ENCODE results near the gene CDC5L. TPM values are rescaled to one million over a fixed set of nuclear protein-coding genes. Genes with fewer than 3 reads are reported as not detected.
"Not testable (repeated sequence)": the region's sequence is repeated elsewhere in the genome, so short reads cannot be mapped to it uniquely, and the experiment has no call there.

Gene CDC5L
- polyA plus RNA-seq, 3 donors from 2014 or later = 8.1 to 16.6 (median 10.6) TPM

DNA sequence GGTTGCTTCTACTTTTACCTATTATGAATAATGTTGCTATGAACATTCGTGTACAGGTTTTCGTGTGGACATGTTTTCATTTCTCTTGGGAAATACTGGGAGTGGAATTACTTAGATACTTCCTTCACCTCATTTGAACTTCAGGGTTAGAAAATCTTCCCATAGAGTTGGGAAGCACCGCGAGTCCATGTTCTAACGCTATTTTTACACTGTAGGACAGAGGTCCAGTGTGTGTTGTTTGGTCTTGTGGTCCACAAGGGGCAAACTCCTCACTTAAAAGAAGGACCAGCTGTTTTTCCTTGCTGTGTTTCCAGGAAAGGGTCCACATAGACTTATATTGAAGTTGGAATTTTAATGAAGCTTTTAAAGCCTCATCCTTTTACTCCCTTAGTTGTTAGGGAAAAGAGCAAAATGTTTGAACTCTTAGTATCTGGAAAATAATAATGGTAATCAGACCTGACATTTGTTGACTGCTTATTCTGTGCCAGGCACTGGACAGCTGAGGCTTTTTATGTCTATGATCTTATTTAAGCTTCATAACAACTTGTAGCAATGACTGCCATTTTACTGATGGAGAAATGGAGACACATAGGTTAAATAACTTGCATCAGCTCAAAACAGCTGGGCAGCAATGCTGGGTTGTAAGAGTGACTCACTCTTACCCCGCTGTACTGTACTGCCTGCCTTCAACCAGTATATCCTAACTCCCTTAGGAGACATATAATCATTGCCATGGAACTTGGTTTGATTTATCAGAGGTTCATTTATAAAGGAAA lies 52.0 kb downstream of the CDC5L start:
- no peak overlapping the region for H3K27ac Mint-ChIP-seq
- peaks cover 8 to 18% (median 16%) of the 10 kb centered on the region in 6 donors for H3K9me3 Mint-ChIP-seq
- peaks cover 0 to 2% (median 0%) of the 10 kb centered on the region in 3 donors for H3K27me3 Mint-ChIP-seq (ENCODE audit: low read depth in 3 of 3)
- H3K36me3 Mint-ChIP-seq = peaks cover 18 to 41% (median 34%) of the 10 kb centered on the region in 3 donors
- peaks cover 16 to 60% of the 10 kb centered on the region in 2 donors for H3K4me1 Mint-ChIP-seq
- no peak for DNase-seq
- no peak overlapping the region for H3K4me3 Mint-ChIP-seq

DNA sequence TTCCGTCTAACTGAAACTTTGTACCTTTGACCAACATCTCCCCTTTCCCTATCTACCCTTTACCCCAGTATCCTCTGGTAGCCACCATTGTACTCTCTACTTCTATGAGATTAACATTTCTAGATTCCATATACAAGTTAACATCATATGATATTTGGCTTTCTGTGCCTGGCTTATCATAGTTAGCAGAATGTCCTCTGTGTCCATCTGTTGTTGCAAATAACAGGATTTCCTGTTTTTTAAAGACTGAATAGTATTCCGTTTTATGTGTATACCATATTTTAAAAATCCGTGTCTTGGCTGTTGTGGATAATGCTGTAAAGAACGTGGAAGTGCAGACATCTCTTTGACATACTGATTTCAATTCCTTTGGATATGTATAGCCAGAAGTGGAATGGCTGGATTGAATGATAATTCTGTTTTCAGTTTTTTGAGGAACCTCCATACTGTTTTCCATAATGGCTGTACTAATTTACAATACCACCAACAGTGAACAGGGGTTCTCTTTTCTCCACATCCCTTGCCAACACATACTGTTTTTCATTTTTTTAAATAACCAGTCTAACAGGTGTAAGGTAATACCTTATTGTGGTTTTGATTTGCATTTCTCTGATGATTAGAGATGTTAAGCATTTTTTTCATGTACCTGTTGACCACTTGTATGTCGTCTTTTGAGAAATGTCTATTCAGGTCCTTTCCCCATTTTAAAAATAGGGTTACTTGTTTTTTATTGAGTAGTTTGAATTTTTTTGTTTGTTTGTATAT lies 53.8 kb downstream of the CDC5L start:
- no peak for DNase-seq
- Mint-ChIP-seq H3K4me3 (no peak overlapping the region), H3K27ac (no peak overlapping the region), H3K36me3 (peaks cover 24 to 51% (median 39%) of the 10 kb centered on the region in 3 donors), H3K27me3 (ENCODE audit: low read depth in 3 of 3) (peaks cover 0 to 2% (median 0%) of the 10 kb centered on the region in 3 donors), H3K4me1 (peaks cover 8 to 44% of the 10 kb centered on the region in 2 donors), H3K9me3 (peaks cover 8 to 18% (median 16%) of the 10 kb centered on the region in 6 donors)

DNA sequence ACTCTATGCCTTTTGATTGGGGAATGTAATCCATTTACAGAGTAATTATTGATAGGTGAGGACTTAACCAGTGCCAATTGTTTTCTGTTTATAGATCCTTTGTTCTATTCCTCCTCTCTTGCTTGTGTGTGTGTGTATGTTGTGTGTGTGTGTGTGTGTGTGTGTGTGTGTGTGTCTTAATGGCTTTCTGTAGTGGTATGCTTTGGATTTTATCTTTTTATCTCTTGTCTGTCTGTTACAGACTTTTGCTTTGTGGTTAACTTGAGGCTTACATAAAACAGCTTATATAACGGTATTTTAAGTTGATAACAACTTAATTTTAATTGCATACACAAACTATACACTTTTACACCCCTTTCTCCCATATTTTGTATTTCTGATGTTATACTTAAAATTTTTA lies 54.7 kb downstream of the CDC5L start:
- no peak overlapping the region for H3K4me3 Mint-ChIP-seq
- peaks cover 8 to 34% of the 10 kb centered on the region in 2 donors for H3K4me1 Mint-ChIP-seq
- no peak for DNase-seq
- H3K27me3 Mint-ChIP-seq (ENCODE audit: low read depth in 3 of 3) = peaks cover 0 to 2% (median 0%) of the 10 kb centered on the region in 3 donors
- peaks cover 28 to 49% (median 39%) of the 10 kb centered on the region in 3 donors for H3K36me3 Mint-ChIP-seq
- peaks cover 8 to 18% (median 16%) of the 10 kb centered on the region in 6 donors for H3K9me3 Mint-ChIP-seq
- no peak overlapping the region for H3K27ac Mint-ChIP-seq

DNA sequence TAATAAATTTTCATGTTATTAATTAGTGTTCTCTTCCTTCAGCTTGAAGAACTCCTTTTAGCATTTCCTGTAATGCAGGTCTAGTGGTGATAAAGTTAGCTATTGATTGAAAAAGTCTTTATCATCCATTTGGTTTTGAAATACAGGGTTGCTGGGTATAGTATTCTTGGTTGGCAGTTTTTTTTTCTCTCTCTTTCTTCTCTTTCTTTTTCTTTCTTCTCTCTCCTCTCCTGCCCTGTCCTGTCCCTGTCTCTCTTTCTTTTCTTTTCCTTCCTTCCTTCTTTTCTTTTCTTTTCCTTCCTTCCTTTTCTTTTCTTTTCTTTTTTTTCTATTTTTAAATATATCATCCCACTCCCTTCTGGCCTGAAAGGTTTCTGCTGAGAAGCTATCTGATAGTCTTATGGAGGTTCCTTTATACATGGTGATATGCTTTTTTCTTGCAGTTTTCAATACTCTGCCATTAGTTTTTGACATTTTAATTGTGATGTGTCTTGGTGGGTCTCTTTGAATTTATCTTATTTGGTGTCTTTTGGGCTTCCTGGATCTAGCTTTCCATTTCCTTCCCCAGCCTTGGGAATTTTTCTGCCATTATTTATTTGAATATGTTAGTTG lies 55.4 kb downstream of the CDC5L start:
- Mint-ChIP-seq H3K27ac (no peak overlapping the region), H3K27me3 (ENCODE audit: low read depth in 3 of 3) (peaks cover 0 to 2% (median 0%) of the 10 kb centered on the region in 3 donors), H3K4me3 (no peak overlapping the region), H3K4me1 (peaks cover 8 to 31% of the 10 kb centered on the region in 2 donors), H3K36me3 (peaks cover 28 to 56% (median 44%) of the 10 kb centered on the region in 3 donors), H3K9me3 (peaks cover 8 to 18% (median 16%) of the 10 kb centered on the region in 6 donors)
- DNase-seq = no peak

DNA sequence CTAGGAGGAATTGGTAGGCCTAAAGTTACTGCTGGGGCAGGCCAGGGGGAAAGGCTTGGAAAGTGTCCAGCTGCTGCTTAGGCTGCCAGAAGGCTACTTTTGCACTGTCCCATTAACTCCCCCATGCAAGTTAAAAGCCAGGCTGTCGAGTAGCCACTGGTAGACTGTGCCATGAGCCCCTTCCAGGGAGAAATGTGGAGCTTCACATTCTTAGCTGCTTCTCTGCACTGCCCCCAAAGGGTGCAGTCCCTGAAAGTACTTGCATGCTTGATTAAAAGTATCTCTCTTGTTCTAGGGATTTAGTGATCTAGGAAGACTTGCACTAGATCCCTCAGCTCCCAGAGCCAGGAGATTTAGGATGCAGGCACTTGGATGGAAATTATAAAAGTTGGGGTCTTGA lies 57.3 kb downstream of the CDC5L start:
- peaks cover 28 to 56% (median 38%) of the 10 kb centered on the region in 3 donors for H3K36me3 Mint-ChIP-seq
- peaks cover 8 to 18% (median 16%) of the 10 kb centered on the region in 6 donors for H3K9me3 Mint-ChIP-seq
- DNase-seq = no peak
- no peaks in the 10 kb centered on the region for H3K27me3 Mint-ChIP-seq (ENCODE audit: low read depth in 3 of 3)
- no peak overlapping the region for H3K27ac Mint-ChIP-seq
- no peak overlapping the region for H3K4me3 Mint-ChIP-seq
- peaks cover 5 to 18% of the 10 kb centered on the region in 2 donors for H3K4me1 Mint-ChIP-seq

DNA sequence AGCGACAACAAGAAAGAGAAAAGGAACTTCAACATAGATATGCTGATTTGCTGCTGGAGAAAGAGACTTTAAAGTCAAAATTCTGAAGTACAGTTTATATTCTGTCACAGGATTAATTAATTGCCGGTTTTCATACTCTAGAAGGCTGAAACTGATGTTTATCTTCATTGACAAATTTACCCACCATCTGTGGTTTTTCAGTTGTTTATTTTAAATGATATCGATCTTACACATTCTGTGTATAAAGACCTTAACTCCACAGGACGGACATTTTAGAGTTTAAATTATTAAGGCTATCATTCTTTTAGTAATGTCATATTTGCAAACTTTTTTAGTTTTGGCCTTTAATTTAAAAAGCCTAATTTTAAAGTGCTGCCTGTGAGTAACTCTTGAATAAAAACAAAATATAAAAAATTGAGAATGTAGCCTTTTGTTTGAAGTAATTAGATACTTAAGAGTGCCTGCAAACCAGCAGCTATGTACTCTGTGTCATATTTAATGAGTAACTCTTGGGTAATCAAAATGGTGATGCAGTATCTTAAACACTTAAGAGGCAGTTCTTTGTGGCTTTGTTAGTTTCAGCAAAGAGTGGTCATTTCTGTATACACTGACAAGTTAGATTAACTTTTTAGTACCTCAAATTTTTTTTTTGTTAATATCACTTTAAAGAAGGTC lies 59.3 kb downstream of the CDC5L start:
- Mint-ChIP-seq H3K4me3 (no peak overlapping the region), H3K27me3 (ENCODE audit: low read depth in 3 of 3) (no peaks in the 10 kb centered on the region), H3K4me1 (peaks cover 5 to 12% of the 10 kb centered on the region in 2 donors), H3K36me3 (peaks cover 29 to 46% (median 31%) of the 10 kb centered on the region in 3 donors), H3K27ac (no peak overlapping the region), H3K9me3 (peaks cover 8 to 18% (median 16%) of the 10 kb centered on the region in 6 donors)
- DNase-seq = no peak

DNA sequence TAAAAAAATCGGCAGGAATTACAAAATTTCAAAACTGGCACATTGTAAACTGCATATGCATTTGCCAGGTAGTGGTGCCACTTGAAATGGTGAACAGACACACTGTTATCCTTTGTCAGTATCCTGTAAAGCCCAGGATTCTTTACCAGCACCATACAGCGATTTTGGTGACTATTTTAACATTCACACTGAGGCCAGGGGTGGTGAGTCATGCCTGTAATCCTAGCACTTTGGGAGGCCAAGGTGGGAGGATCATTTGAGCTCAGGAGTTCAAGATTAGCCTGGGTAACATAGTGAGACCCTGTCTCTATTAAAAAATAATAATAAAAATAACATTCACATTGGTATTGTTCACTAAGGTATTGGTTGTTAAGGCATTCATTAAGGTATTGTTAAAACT lies 61.7 kb downstream of the CDC5L start:
- not testable (repeated sequence) for H3K9me3 Mint-ChIP-seq; H3K27ac Mint-ChIP-seq; H3K27me3 Mint-ChIP-seq (ENCODE audit: low read depth in 3 of 3); DNase-seq; H3K4me3 Mint-ChIP-seq; H3K4me1 Mint-ChIP-seq
- peaks cover 12 to 32% (median 22%) of the 10 kb centered on the region in 3 donors for H3K36me3 Mint-ChIP-seq

DNA sequence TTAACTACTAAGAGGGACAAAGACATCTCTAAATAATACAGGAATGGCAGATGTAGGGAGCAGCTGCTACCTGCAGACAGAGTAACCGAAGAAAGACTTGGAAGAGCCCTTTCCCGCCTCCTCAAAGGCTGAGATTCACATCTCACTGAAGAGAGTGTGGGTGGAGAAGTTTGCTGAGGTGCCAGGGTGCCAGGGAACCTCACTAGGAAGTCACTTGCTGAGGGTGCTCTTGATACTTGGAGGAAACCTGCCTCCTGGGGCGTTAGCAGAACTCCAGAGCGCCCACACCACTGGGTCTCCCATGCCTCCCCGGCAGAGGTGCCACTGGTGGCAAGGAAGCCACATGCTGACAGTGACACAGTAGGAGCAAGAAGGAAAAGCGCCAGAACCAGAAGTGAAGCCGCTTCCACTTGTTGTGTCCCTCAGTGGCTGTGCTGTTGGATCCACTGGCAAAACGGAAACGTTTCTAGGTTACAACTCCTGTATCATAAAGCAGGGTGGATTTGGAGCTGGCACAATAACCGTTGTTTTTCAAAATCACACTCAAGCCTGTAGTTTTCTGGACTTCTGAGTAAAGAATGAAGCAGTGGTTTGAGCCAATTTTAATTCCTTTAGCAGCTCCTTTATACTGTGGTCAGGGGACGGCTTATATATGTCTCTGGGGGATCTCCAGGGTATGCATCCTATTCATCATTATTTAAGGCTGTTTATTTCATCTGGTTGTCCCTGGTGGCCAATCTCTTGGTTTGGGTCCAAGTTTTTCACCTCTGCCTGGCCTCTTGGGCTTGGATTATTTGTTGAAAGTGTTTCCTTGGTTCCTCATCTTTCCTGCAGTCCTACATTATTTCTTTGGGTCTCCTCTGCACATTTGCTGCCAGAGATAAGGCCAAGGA lies 64.5 kb downstream of the CDC5L start:
- Mint-ChIP-seq H3K27ac (no peak overlapping the region), H3K36me3 (peaks cover 5 to 22% (median 11%) of the 10 kb centered on the region in 3 donors), H3K4me1 (no peaks in the 10 kb centered on the region), H3K4me3 (no peak overlapping the region), H3K9me3 (no peaks in the 10 kb centered on the region), H3K27me3 (ENCODE audit: low read depth in 3 of 3) (no peaks in the 10 kb centered on the region)
- DNase-seq = no peak

DNA sequence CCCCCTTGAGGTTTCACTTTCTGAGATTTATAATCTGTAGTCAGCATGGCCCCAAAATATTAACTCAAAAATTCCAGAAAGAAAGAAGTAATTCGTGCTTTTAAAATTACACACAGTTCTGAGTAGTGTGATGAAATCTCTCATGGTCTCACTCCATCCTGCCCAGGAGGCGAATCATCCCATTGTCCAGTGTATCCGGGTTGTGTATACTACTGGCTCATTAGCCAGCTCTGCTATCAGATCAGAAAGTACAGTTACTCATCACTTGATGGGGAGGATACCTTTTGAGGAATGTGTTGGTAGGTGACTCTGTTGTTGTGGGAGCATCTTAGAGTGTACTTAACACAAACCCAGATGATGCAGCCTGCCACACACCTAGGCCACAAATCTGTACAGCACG lies 65.2 kb downstream of the CDC5L start:
- H3K27ac Mint-ChIP-seq = no peak overlapping the region

DNA sequence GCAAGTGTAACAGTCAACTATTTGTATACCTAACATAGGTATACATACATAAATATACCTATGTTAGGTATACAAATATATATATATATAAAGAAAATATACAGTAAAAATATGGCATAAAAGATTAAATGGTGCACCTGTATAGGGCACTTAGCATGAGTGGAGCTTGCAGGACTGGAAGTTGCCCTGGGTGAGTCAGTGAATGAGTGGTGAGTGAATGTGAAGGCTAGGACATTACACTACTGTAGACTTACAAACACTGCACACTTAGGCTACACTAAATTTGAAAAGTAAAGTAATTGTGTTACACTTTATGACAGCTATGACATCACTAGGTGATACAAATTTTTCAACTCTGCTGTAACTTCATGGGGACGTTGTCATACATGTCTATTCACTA lies 65.6 kb downstream of the CDC5L start:
- Mint-ChIP-seq H3K9me3 (no peaks in the 10 kb centered on the region), H3K36me3 (peaks cover 0 to 11% (median 11%) of the 10 kb centered on the region in 3 donors), H3K27me3 (ENCODE audit: low read depth in 3 of 3) (peaks cover 0 to under 1% (median 0%) of the 10 kb centered on the region in 3 donors), H3K4me1 (no peaks in the 10 kb centered on the region), H3K4me3 (no peak overlapping the region), H3K27ac (no peak overlapping the region)
- DNase-seq = no peak

More for the DNA sequence above, 65.2 kb downstream of the CDC5L start:
- no peak overlapping the region for H3K4me3 Mint-ChIP-seq
- DNase-seq = no peak
- H3K27me3 Mint-ChIP-seq (ENCODE audit: low read depth in 3 of 3) = no peaks in the 10 kb centered on the region
- H3K9me3 Mint-ChIP-seq = no peaks in the 10 kb centered on the region
- peaks cover under 1 to 15% (median 11%) of the 10 kb centered on the region in 3 donors for H3K36me3 Mint-ChIP-seq
- H3K4me1 Mint-ChIP-seq = no peaks in the 10 kb centered on the region

DNA sequence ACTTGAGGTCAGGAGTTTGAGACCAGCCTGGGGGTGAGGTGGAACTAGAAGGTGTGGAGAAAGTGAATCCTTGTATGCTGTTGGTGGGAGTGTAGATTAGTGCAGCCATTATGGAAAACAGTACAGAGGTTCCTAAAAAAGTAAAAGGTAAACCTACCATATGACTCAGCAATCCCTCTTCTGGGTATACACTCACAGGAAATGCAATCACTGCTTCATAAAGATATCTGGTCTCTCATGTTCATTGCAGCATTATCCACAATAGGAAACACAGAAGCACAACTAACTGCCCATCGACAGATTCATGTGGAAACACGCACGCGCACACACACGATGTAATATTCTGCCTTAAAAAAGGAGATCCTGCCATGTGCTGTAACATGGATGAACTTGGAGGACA lies 66.7 kb downstream of the CDC5L start:
- no peak overlapping the region for H3K4me3 Mint-ChIP-seq
- H3K27ac Mint-ChIP-seq = peak overlapping the region in 3 of 6 donors; percentile 2 to 55 (median 43)
- peaks cover 0 to 2% (median 0%) of the 10 kb centered on the region in 3 donors for H3K27me3 Mint-ChIP-seq (ENCODE audit: low read depth in 3 of 3)
- no peaks in the 10 kb centered on the region for H3K4me1 Mint-ChIP-seq
- DNase-seq = no peak
- peaks cover 0 to 11% (median 6%) of the 10 kb centered on the region in 3 donors for H3K36me3 Mint-ChIP-seq
- no peaks in the 10 kb centered on the region for H3K9me3 Mint-ChIP-seq

DNA sequence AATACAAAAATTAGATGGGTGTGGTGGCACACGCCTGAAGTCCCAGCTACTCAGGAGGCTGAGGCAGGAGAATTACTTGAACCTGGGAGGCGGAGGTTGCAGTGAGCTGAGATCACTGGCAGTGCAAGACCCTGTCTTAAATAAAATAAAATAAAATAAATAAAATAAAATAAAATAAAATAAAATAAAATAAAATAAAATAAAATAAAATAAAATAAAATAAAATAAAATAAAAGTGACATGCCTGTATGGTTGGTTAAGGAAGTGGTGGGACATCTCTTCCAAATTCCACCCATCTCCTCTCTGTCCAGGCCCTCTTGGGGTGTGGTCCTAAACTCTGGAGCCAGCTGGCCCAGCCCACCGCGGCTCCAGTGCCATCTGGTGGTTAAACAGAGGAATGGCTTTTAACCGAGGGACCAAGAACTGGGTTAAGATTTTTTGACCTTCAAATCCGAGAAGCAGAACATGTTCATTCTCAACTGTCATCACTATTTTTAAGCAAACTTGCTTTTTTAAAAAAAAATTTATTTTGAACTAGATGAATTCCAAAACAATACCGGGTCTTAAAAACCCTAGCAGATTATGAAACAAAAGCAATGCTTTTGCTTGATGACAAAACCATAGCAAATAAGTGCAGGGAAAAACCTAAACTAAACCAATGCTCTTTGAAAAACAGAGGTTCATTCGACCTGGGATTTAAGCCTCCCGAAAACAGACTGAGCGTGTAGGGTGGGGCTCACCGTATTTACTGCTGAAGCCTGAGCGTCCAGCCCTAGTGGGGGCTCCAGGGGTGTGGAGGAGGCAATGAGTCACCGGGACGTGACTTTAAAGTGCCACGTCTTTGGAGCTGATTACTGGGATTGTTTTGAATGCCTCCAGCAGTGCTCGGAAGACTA lies 68.8 kb downstream of the CDC5L start:
- peaks cover 0 to 10% (median 6%) of the 10 kb centered on the region in 3 donors for H3K36me3 Mint-ChIP-seq
- no peak overlapping the region for H3K27ac Mint-ChIP-seq
- DNase-seq = peak; percentile 26 to 41 (median 34)
- H3K4me3 Mint-ChIP-seq = no peak overlapping the region
- peaks cover 0 to 2% (median 0%) of the 10 kb centered on the region in 3 donors for H3K27me3 Mint-ChIP-seq (ENCODE audit: low read depth in 3 of 3)
- no peaks in the 10 kb centered on the region for H3K9me3 Mint-ChIP-seq
- no peaks in the 10 kb centered on the region for H3K4me1 Mint-ChIP-seq
